SK-N-SH (cell line): ENCODE data around the gene SUN5. TPM values are rescaled to one million over a fixed set of nuclear protein-coding genes. Genes with fewer than 3 reads are reported as not detected.

Source experiments
- CTCF ChIA-PET: fragments of 300-600, 350-600 bp; formaldehyde crosslinking; extraction: SDS; loops from one replicate; lab custom pipeline; 2021; lab: Yijun Ruan, JAX
- POLR2A ChIA-PET: fragments of 350-600 bp; sonication (Branson Sonifier 250); formaldehyde crosslinking; extraction: SDS; loops from one replicate; lab custom pipeline; 2020; ENCODE audit warnings: antibody characterized with exemption, inconsistent platforms; lab: Yijun Ruan, JAX
- DNase-seq: peaks from one replicate; pipeline ENCODE4 v3.0.0; 2012
- H2AFZ ChIP-seq: fragments of 200-600 bp; sonication (generic); 2 replicates; pipeline ENCODE4 v1.8.1; 2016; ENCODE audit warnings: antibody characterized with exemption, mild to moderate bottlenecking, low read depth
- H3F3A ChIP-seq: fragments of 200-600 bp; sonication (generic); replicated peaks from 2 replicates; pipeline ENCODE3; 2016; ENCODE audit warnings: antibody characterized with exemption, mild to moderate bottlenecking; ENCODE audit not compliant: insufficient read depth
- H3K27ac ChIP-seq, 2 experiments: fragments of 200-500 bp in 1 of 2; fragments of 200-600 bp in 1 of 2; sonication (Bioruptor generic) in 1 of 2; sonication (generic), shearing (Covaris generic) in 1 of 2; 2 replicates each; pipeline versions ENCODE4 v1.5.1 to v1.6.1; 2014 to 2016; ENCODE audit warnings: low read depth in 2 of 2, inconsistent platforms in 1 of 2, low read length in 1 of 2, mild to moderate bottlenecking in 1 of 2, mixed read lengths in 1 of 2
- H3K27me3 ChIP-seq: fragments of 200-600 bp; sonication (generic), shearing (Covaris generic); 2 replicates; pipeline ENCODE4 v1.6.1; 2016; ENCODE audit warnings: mixed run types; ENCODE audit not compliant: insufficient read depth
- H3K36me3 ChIP-seq, 2 experiments: fragments of 200-500 bp in 1 of 2; fragments of 200-600 bp in 1 of 2; sonication (Bioruptor generic) in 1 of 2; sonication (generic) in 1 of 2; replicated peaks in 1 of 2; 2 replicates each; pipeline versions ENCODE3 to v1.5.1; 2014 to 2016; ENCODE audit warnings: low read length in 1 of 2, mild to moderate bottlenecking in 1 of 2; ENCODE audit not compliant: insufficient read depth in 2 of 2, control insufficient read depth in 1 of 2
- H3K4me1 ChIP-seq, 2 experiments: fragments of 200-500 bp in 1 of 2; fragments of 200-600 bp in 1 of 2; sonication (Bioruptor generic) in 1 of 2; sonication (generic), shearing (Covaris generic) in 1 of 2; 2 replicates each; pipeline versions ENCODE4 v1.5.1 to v1.6.1; 2014 to 2016; ENCODE audit warnings: low read depth in 1 of 2, low read length in 1 of 2, mixed run types in 1 of 2; ENCODE audit not compliant: insufficient read depth in 2 of 2, control insufficient read depth in 1 of 2
- H3K4me2 ChIP-seq: fragments of 200-600 bp; sonication (generic), shearing (Covaris generic); 2 replicates; pipeline ENCODE4 v1.6.1; 2017; ENCODE audit warnings: mixed run types
- H3K4me3 ChIP-seq, 2 experiments: fragments of 200-500 bp in 1 of 2; fragments of 200-600 bp in 1 of 2; sonication (Bioruptor generic) in 1 of 2; sonication (generic), shearing (Covaris generic) in 1 of 2; 2 replicates each; pipeline versions ENCODE4 v1.5.1 to v1.8.1; 2014 to 2016; ENCODE audit warnings: low read depth in 2 of 2, inconsistent platforms in 1 of 2, low read length in 1 of 2, mild to moderate bottlenecking in 1 of 2, mixed read lengths in 1 of 2, moderate library complexity in 1 of 2
- H3K79me2 ChIP-seq: fragments of 200-600 bp; sonication (generic); 2 replicates; pipeline ENCODE4 v1.8.1; 2017; ENCODE audit warnings: mild to moderate bottlenecking; ENCODE audit not compliant: insufficient read depth
- H3K9ac ChIP-seq: fragments of 200-600 bp; sonication (generic); 2 replicates; pipeline ENCODE4 v1.6.1; 2017; ENCODE audit warnings: mixed run types
- H3K9me2 ChIP-seq: fragments of 200-600 bp; sonication (generic); 2 replicates; pipeline ENCODE4 v1.6.1; 2017; ENCODE audit warnings: mixed run types
- H3K9me3 ChIP-seq: fragments of 200-600 bp; sonication (generic); 2 replicates; pipeline ENCODE4 v1.6.1; 2017; ENCODE audit warnings: mixed run types, mild to moderate bottlenecking, moderate library complexity
- H4K20me1 ChIP-seq: fragments of 200-600 bp; sonication (generic); 2 replicates; pipeline ENCODE4 v1.6.1; 2017; ENCODE audit warnings: mild to moderate bottlenecking, mixed run types; ENCODE audit not compliant: insufficient read depth
- FOSL2 ChIP-seq: IDR thresholded peaks from 2 replicates; pipeline ENCODE4 v1.4.0; 2012; ENCODE audit warnings: low read depth, mild to moderate bottlenecking, moderate library complexity, borderline replicate concordance
- FOXM1 ChIP-seq: IDR thresholded peaks from 2 replicates; pipeline ENCODE4 v1.4.0; 2012; ENCODE audit warnings: low read depth, mild to moderate bottlenecking
- MEF2A ChIP-seq: IDR thresholded peaks from 2 replicates; pipeline ENCODE4 v1.4.0; 2012; ENCODE audit warnings: low read depth, borderline replicate concordance
- MXI1 ChIP-seq: IDR thresholded peaks from 2 replicates; pipeline ENCODE4 v1.6.1; 2012; ENCODE audit warnings: mild to moderate bottlenecking, low read depth, low read length, improper control_type of control experiment
- POLR2AphosphoS5 ChIP-seq: IDR thresholded peaks from 2 replicates; pipeline ENCODE4 v1.6.1; 2012; ENCODE audit warnings: low read depth, low read length
- RCOR1 ChIP-seq: fragments of 150-350 bp; IDR thresholded peaks from 2 replicates; pipeline ENCODE4 v1.6.1; 2017; ENCODE audit warnings: antibody characterized with exemption, low read length
- SIN3A ChIP-seq: IDR thresholded peaks from 2 replicates; pipeline ENCODE4 v1.6.1; 2012; ENCODE audit warnings: low read depth, mild to moderate bottlenecking, low read length, moderate library complexity, borderline replicate concordance
- TAF1 ChIP-seq: IDR thresholded peaks from 2 replicates; pipeline ENCODE4 v1.6.1; 2012; ENCODE audit warnings: low read depth, mild to moderate bottlenecking, low read length, moderate library complexity, borderline replicate concordance
- TEAD4 ChIP-seq: IDR thresholded peaks from 2 replicates; pipeline ENCODE4 v1.4.0; 2012; ENCODE audit warnings: mild to moderate bottlenecking, borderline replicate concordance; ENCODE audit not compliant: insufficient read depth
- ZBTB33 ChIP-seq: IDR thresholded peaks from 2 replicates; pipeline ENCODE4 v1.4.0; 2012; ENCODE audit warnings: low read depth, borderline replicate concordance
- WGBS: methylation state at CpG from one replicate; pipeline ENCODE4 v1.1.6; 2017; ENCODE audit warnings: low lambda C conversion rate; 5-methylcytosine and 5-hydroxymethylcytosine counted together
- polyA plus RNA-seq, 3 experiments: library from polyadenylated mRNA; depleted of rRNA; stranded (reverse); fragments of >200 nt; gene quantifications; 2 replicates each; pipeline ENCODE4 v1.2.3, GENCODE V29; 2012
- TF ChIP-seq, protein P1 (sequence below): IDR thresholded peaks from 2 replicates; pipeline ENCODE4; 2012
- TF ChIP-seq, protein P2 (sequence below): fragments of 150-350 bp; IDR thresholded peaks from 2 replicates; pipeline ENCODE4 v1.6.1; 2017; ENCODE audit warnings: antibody characterized with exemption, low read length, low read depth, borderline replicate concordance
- TF ChIP-seq, protein P3 (sequence below): IDR thresholded peaks from 2 replicates; pipeline ENCODE4 v1.4.0; 2012; ENCODE audit warnings: low read depth
- TF ChIP-seq, protein P4 (sequence below): IDR thresholded peaks from 2 replicates; pipeline ENCODE4 v1.6.1; 2012; ENCODE audit warnings: mild to moderate bottlenecking, low read depth, low read length, moderate library complexity

SUN5 gene
- polyA plus RNA-seq, 1 of the 3 experiments (the other 2 are of a cell fraction), result not detected

- ChIA-PET POLR2A (no interaction called here), CTCF (interaction anchor here (1.1 kb wide), 1 partner anchor 10 kb away, joined by 3 read pairs; no protein-coding TSS in a partner anchor)
- no peaks in the 10 kb centered on the region for H3K9me3 ChIP-seq
- no peak overlapping the region for H3K4me2 ChIP-seq
- no peak for DNase-seq
- H3K79me2 ChIP-seq, result no peaks in the 10 kb centered on the region
- H3K36me3 ChIP-seq, result no peaks in the 10 kb centered on the region
- peaks cover 0 to 3% of the 10 kb centered on the region in 2 experiments; a peak in 1 of 4 replicates for H3K4me1 ChIP-seq
- no peaks in the 10 kb centered on the region for H3K27me3 ChIP-seq
- no peaks in the 10 kb centered on the region for H3K9me2 ChIP-seq
- no peak overlapping the region for H3K4me3 ChIP-seq
- no peak overlapping the region for H3K27ac ChIP-seq
- TF ChIP-seq FOSL2, result no peak
- TF ChIP-seq TEAD4, result no peak
- no peak for TF ChIP-seq RCOR1
- TF ChIP-seq, protein P1, sequence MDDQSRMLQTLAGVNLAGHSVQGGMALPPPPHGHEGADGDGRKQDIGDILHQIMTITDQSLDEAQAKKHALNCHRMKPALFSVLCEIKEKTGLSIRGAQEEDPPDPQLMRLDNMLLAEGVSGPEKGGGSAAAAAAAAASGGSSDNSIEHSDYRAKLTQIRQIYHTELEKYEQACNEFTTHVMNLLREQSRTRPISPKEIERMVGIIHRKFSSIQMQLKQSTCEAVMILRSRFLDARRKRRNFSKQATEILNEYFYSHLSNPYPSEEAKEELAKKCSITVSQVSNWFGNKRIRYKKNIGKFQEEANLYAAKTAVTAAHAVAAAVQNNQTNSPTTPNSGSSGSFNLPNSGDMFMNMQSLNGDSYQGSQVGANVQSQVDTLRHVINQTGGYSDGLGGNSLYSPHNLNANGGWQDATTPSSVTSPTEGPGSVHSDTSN, result no peak
- no peak for TF ChIP-seq FOXM1
- no peak for TF ChIP-seq SIN3A
- TF ChIP-seq, protein P2, sequence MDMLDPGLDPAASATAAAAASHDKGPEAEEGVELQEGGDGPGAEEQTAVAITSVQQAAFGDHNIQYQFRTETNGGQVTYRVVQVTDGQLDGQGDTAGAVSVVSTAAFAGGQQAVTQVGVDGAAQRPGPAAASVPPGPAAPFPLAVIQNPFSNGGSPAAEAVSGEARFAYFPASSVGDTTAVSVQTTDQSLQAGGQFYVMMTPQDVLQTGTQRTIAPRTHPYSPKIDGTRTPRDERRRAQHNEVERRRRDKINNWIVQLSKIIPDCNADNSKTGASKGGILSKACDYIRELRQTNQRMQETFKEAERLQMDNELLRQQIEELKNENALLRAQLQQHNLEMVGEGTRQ, result no peak
- no peak for TF ChIP-seq TAF1
- no peak overlapping the region for H2AFZ ChIP-seq
- no peak overlapping the region for H3K9ac ChIP-seq
- H4K20me1 ChIP-seq, result no peaks in the 10 kb centered on the region
- WGBS, result 67% methylated on average over 9 of the region's 12 CpGs
- no peaks in the 10 kb centered on the region for H3F3A ChIP-seq
Observed at GRCh38 chr20:32983459-32984112, 20.6 kb downstream of the SUN5 start.

DNA sequence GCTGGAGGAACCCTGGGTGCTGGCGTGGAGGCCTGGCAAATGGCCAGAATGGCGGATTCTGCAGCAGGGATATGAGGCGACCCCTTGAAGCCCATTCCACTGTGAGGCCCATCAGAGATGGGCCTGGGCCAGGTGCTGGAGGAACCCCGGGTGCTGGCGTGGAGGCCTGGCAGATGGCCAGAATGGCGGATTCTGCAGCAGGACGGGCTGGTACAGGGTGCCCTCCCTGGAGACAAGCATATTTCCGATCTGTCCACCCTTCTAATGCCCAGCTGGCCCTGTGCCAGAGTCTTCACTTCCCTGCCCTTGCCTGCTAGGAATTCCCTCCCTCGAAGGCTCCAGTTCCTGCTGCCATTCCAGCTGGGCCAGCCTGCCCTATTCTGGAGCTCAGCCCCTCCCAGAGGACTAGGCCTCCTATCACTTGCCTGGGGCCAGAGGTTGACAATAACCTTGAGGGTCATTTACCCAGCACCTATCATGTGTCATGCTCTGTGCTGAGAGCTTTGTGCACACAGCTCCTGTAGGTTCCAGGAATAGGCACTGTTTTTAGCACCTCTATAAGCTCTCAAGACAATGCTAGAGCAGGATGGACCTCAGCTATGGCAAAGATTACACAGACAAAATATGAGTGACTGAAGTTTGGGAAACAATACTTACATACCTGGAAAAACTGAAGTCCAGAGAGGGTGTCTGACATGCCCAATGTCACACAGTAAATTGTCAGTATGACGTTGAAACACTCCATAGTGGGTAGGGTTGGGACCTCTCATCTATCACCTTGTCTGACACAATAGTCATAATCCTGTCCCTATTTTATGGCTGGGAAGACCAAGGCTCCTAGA is 21.4 kb downstream of the SUN5 start:
- Histone ChIP-seq H3K4me2 (no peak overlapping the region), H3K4me3 (no peak overlapping the region), H3K79me2 (no peaks in the 10 kb centered on the region), H3F3A (no peaks in the 10 kb centered on the region), H3K9ac (no peak overlapping the region), H3K27ac (no peak overlapping the region), H3K4me1 (peaks cover 0 to 3% of the 10 kb centered on the region in 2 experiments; a peak in 1 of 4 replicates), H3K36me3 (no peaks in the 10 kb centered on the region), H4K20me1 (no peaks in the 10 kb centered on the region), H3K9me3 (no peaks in the 10 kb centered on the region), H3K27me3 (no peaks in the 10 kb centered on the region; the same call in 1 of the 2 replicates), H2AFZ (no peak overlapping the region), H3K9me2 (no peaks in the 10 kb centered on the region)
- CTCF ChIA-PET, result interaction anchor here (1.1 kb wide), 1 partner anchor 9 kb away, joined by 3 read pairs; no protein-coding TSS in a partner anchor
- POLR2A ChIA-PET, result no interaction called here
- 33% methylated on average over 3 of the region's 10 CpGs for WGBS
- DNase-seq, result peak; percentile 55
- TF ChIP-seq, protein P3, sequence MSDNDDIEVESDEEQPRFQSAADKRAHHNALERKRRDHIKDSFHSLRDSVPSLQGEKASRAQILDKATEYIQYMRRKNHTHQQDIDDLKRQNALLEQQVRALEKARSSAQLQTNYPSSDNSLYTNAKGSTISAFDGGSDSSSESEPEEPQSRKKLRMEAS, result no peak
- TF ChIP-seq MXI1 (no peak), MEF2A (no peak), POLR2AphosphoS5 (no peak), FOXM1 (no peak), ZBTB33 (no peak)
- TF ChIP-seq, protein P4, sequence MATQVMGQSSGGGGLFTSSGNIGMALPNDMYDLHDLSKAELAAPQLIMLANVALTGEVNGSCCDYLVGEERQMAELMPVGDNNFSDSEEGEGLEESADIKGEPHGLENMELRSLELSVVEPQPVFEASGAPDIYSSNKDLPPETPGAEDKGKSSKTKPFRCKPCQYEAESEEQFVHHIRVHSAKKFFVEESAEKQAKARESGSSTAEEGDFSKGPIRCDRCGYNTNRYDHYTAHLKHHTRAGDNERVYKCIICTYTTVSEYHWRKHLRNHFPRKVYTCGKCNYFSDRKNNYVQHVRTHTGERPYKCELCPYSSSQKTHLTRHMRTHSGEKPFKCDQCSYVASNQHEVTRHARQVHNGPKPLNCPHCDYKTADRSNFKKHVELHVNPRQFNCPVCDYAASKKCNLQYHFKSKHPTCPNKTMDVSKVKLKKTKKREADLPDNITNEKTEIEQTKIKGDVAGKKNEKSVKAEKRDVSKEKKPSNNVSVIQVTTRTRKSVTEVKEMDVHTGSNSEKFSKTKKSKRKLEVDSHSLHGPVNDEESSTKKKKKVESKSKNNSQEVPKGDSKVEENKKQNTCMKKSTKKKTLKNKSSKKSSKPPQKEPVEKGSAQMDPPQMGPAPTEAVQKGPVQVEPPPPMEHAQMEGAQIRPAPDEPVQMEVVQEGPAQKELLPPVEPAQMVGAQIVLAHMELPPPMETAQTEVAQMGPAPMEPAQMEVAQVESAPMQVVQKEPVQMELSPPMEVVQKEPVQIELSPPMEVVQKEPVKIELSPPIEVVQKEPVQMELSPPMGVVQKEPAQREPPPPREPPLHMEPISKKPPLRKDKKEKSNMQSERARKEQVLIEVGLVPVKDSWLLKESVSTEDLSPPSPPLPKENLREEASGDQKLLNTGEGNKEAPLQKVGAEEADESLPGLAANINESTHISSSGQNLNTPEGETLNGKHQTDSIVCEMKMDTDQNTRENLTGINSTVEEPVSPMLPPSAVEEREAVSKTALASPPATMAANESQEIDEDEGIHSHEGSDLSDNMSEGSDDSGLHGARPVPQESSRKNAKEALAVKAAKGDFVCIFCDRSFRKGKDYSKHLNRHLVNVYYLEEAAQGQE, result no peak
- TF ChIP-seq, protein P2, result no peak
